PC-3 (cell line): Measurements from ENCODE around the gene STUB1. TPM values are rescaled to one million over a fixed set of nuclear protein-coding genes. Genes with fewer than 3 reads are reported as not detected.
A peak's percentile ranks its signal among the peaks of the same experiment; 100 is the strongest.

ENCODE experiments used
- ATAC-seq: fragments of 200-7000 bp; cut with Tn5 transposase; 2 replicates; pipeline ENCODE4 v1.9.1; 2020; ENCODE audit warnings: mild to moderate bottlenecking, moderate library complexity
- BruUV-seq: library from RNA; stranded (reverse); fragments of 400-500 nt; replicated peaks from 2 replicates; lab custom pipeline; 2021; lab: Mats Ljungman, UMichigan
- CTCF ChIA-PET: fragments of 300-600 bp; sonication (Branson Sonifier 250); formaldehyde crosslinking; loops from one replicate; lab custom pipeline; 2022; ENCODE audit warnings: antibody characterized with exemption; lab: Charles Lee
- POLR2A ChIA-PET: fragments of 300-600 bp; sonication (Branson Sonifier 250); formaldehyde crosslinking; loops from one replicate; lab custom pipeline; 2022; ENCODE audit warnings: antibody characterized with exemption; ENCODE audit not compliant: unreplicated experiment; lab: Charles Lee
- DNase-seq: peaks from one replicate; pipeline ENCODE4 v3.0.0-alpha.2; 2015
- H2AFZ ChIP-seq: fragments of 300-600 bp; sonication (generic); 2 replicates; pipeline ENCODE4 v1.6.0; 2016; ENCODE audit warnings: antibody characterized with exemption, low read length
- H3F3A ChIP-seq: fragments of 300-600 bp; sonication (generic); one replicate; pipeline ENCODE4 v1.6.0; 2017; ENCODE audit warnings: antibody characterized with exemption, low read length, control low read depth, mild to moderate bottlenecking; ENCODE audit not compliant: unreplicated experiment
- H3K27ac ChIP-seq: fragments of 300-600 bp; sonication (generic); 2 replicates; pipeline ENCODE4 v1.5.1; 2016; ENCODE audit warnings: mild to moderate bottlenecking, low read length
- H3K27me3 ChIP-seq: fragments of 300-600 bp; sonication (generic); 2 replicates; pipeline ENCODE4 v1.6.1; 2016; ENCODE audit warnings: low read length, mixed read lengths
- H3K36me3 ChIP-seq: fragments of 300-600 bp; sonication (generic); 2 replicates; pipeline ENCODE4 v1.6.1; 2016; ENCODE audit warnings: low read depth, mixed run types, low read length, mixed read lengths
- H3K4me1 ChIP-seq: fragments of 300-600 bp; sonication (generic); 2 replicates; pipeline ENCODE4 v1.5.1; 2016; ENCODE audit warnings: low read length; ENCODE audit not compliant: insufficient read depth
- H3K4me2 ChIP-seq: fragments of 300-600 bp; sonication (generic); 2 replicates; pipeline ENCODE4 v1.6.0; 2016; ENCODE audit warnings: low read length
- H3K4me3 ChIP-seq: fragments of 300-600 bp; sonication (generic); 2 replicates; pipeline ENCODE4 v1.5.1; 2016; ENCODE audit warnings: mild to moderate bottlenecking, low read length, mixed read lengths
- H3K79me2 ChIP-seq: fragments of 300-600 bp; sonication (generic); 2 replicates; pipeline ENCODE4 v1.6.1; 2017; ENCODE audit warnings: low read length, mixed read lengths
- H3K9ac ChIP-seq: fragments of 300-600 bp; sonication (generic); 2 replicates; pipeline ENCODE4 v1.6.0; 2016; ENCODE audit warnings: mild to moderate bottlenecking, low read length
- H3K9me2 ChIP-seq: fragments of 300-600 bp; sonication (generic); replicated peaks from 2 replicates; pipeline ENCODE4 v1.6.1; 2016; ENCODE audit warnings: mixed run types, low read length, mixed read lengths
- H3K9me3 ChIP-seq: fragments of 300-600 bp; sonication (generic); 2 replicates; pipeline ENCODE4 v1.6.1; 2016; ENCODE audit warnings: low read length, mixed read lengths
- H4K20me1 ChIP-seq: fragments of 300-600 bp; sonication (generic); 2 replicates; pipeline ENCODE4 v1.6.1; 2016; ENCODE audit warnings: low read length, mixed read lengths
- CTCF ChIP-seq: fragments of 300-600 bp; sonication (generic); conservative IDR thresholded peaks from 2 replicates; pipeline ENCODE4 v1.5.1; 2017; ENCODE audit warnings: antibody characterized with exemption, low read depth, mild to moderate bottlenecking, low read length
- EZH2 ChIP-seq: fragments of 300-600 bp; sonication (generic); IDR thresholded peaks from one replicate; pipeline ENCODE4 v1.6.1; 2017; ENCODE audit warnings: antibody characterized with exemption, mild to moderate bottlenecking, low read length; ENCODE audit not compliant: unreplicated experiment
- EZH2phosphoT487 ChIP-seq: fragments of 300-600 bp; sonication (generic); IDR thresholded peaks from 2 replicates; pipeline ENCODE4 v1.6.1; 2018; ENCODE audit warnings: mild to moderate bottlenecking, antibody characterized with exemption, low read length, borderline replicate concordance
- intact Hi-C: fragments of 100-400 bp; cut with micrococcal nuclease; formaldehyde crosslinking; loops from 2 replicates; pipeline ENCODE4 v1.9.0; 2023
- total RNA-seq: library from RNA; depleted of rRNA; stranded (reverse); fragments of >200 nt; gene quantifications from 2 replicates; pipeline ENCODE4 v1.2.3, GENCODE V29; 2014

Gene STUB1
- total RNA-seq, 1 experiment from 2014 or later: 152 TPM

GRCh38 chr16:709566-710499, 29.6 kb downstream of the STUB1 start:
- Histone ChIP-seq H3K36me3 (no peaks in the 10 kb centered on the region), H3F3A (no peaks in the 10 kb centered on the region), H3K9ac (no peak overlapping the region), H3K79me2 (no peaks in the 10 kb centered on the region), H3K9me2 (no peaks in the 10 kb centered on the region), H3K4me2 (no peak overlapping the region), H3K27me3 (peaks cover 28% of the 10 kb centered on the region), H2AFZ (no peak overlapping the region), H3K4me1 (peaks cover 16% of the 10 kb centered on the region), H3K4me3 (no peak overlapping the region), H3K27ac (no peak overlapping the region), H4K20me1 (no peaks in the 10 kb centered on the region), H3K9me3 (no peaks in the 10 kb centered on the region)
- ChIA-PET POLR2A (no interaction called here), CTCF (interaction anchor here (0.6 kb wide), 1 partner anchor 100 kb away, joined by 4 read pairs; no protein-coding TSS in a partner anchor)
- 0 out of 2 replicates have a peak, but pooled peaks have one; percentile 12 for TF ChIP-seq CTCF
- no peak for TF ChIP-seq EZH2phosphoT487
- intact Hi-C loops: loop anchor here (10.0 kb wide), 1 partner anchor 75 kb away; the partner anchor contains the start of genes CHTF18 and RPUSD1
- no TSS peak for BruUV-seq
- ATAC-seq: no peak
- peak; percentile 54 for DNase-seq

GRCh38 chr16:710500-711075, 30.4 kb downstream of the STUB1 start:
- TF ChIP-seq EZH2phosphoT487: no peak
- no peak for TF ChIP-seq EZH2
- no peak for TF ChIP-seq CTCF
- no peaks in the 10 kb centered on the region for H3K9me2 ChIP-seq
- H3K9ac ChIP-seq: no peak overlapping the region
- H3K9me3 ChIP-seq: no peaks in the 10 kb centered on the region
- no peaks in the 10 kb centered on the region for H4K20me1 ChIP-seq
- H3F3A ChIP-seq: no peaks in the 10 kb centered on the region
- no peaks in the 10 kb centered on the region for H3K36me3 ChIP-seq
- H3K27ac ChIP-seq: no peak overlapping the region
- H3K4me2 ChIP-seq: no peak overlapping the region
- CTCF ChIA-PET: no interaction called here
- no peak for DNase-seq
- POLR2A ChIA-PET: no interaction called here
- intact Hi-C loops: loop anchor here (10.0 kb wide), 1 partner anchor 74 kb away; the partner anchor contains the start of genes CHTF18 and RPUSD1
- peaks cover 26% of the 10 kb centered on the region for H3K27me3 ChIP-seq
- peaks cover 4% of the 10 kb centered on the region; the same call in 1 of the 2 replicates for H3K79me2 ChIP-seq
- BruUV-seq: no TSS peak
- H3K4me1 ChIP-seq: peaks cover 16% of the 10 kb centered on the region
- H2AFZ ChIP-seq: no peak overlapping the region
- no peak overlapping the region for H3K4me3 ChIP-seq
- no peak for ATAC-seq
